Motor neuron (in vitro differentiated cells): Measurements from ENCODE around the gene CDS1. TPM values are rescaled to one million over a fixed set of nuclear protein-coding genes. Genes with fewer than 3 reads are reported as not detected.
"Not testable (repeated sequence)": the region's sequence is repeated elsewhere in the genome, so short reads cannot be mapped to it uniquely, and the experiment has no call there.

Experiments used
- ATAC-seq, 8 experiments: fragments of 200-7000 bp; cut with Tn5 transposase; replicated peaks in 6 of 8; 2 replicates each; pipeline ENCODE4 v1.8.0; 2021; ENCODE audit warnings: mild to moderate bottlenecking in 8 of 8, moderate library complexity in 8 of 8
- H3K27ac ChIP-seq, 2 donors: fragments of 250-450 bp; sonication (Bioruptor Pico); 2 replicates each; pipeline ENCODE4 v1.9.0; 2021; ENCODE audit warnings: antibody characterized with exemption in 2 of 2, mild to moderate bottlenecking in 2 of 2, moderate library complexity in 1 of 2
- H3K4me1 ChIP-seq, 2 donors: fragments of 250-450 bp; sonication (Bioruptor Pico); replicated peaks in 1 of 2; 2 replicates each; pipeline ENCODE4 v1.6.1; 2021; ENCODE audit warnings: antibody characterized with exemption in 2 of 2, mild to moderate bottlenecking in 2 of 2, moderate library complexity in 1 of 2
- H3K4me3 ChIP-seq, 5 donors: fragments of 250-450 bp; sonication (Bioruptor Pico); 2 replicates each; pipeline ENCODE4 v1.9.0; 2021; ENCODE audit warnings: antibody characterized with exemption in 5 of 5, mild to moderate bottlenecking in 5 of 5, moderate library complexity in 4 of 5
- WGBS, 10 experiments: fragments of 450-650 bp; shearing (Covaris generic); methylation state at CpG; one replicate each; pipeline ENCODE4 v1.0.0; 2022; 5-methylcytosine and 5-hydroxymethylcytosine counted together
- in situ Hi-C, 9 experiments: fragments of 400-800 bp; cut with MboI; loops; one replicate each; pipeline ENCODE4 v1.15.0; 2021; ENCODE audit warnings: low sequenced_read_pairs in 9 of 9, low pct_unique_long_range_greater_than_20kb in 2 of 9; ENCODE audit not compliant: unreplicated experiment in 9 of 9
- total RNA-seq, 8 experiments: library from RNA; unstranded; fragments of 300-600 nt; gene quantifications; 2 replicates each; pipeline versions ENCODE4 v1.2.3 to v1.2.4, GENCODE V29; 2022

The CDS1 gene
- total RNA-seq, 8 experiments from 2014 or later, result 0.59 to 23.5 (median 3.2) TPM

DNA sequence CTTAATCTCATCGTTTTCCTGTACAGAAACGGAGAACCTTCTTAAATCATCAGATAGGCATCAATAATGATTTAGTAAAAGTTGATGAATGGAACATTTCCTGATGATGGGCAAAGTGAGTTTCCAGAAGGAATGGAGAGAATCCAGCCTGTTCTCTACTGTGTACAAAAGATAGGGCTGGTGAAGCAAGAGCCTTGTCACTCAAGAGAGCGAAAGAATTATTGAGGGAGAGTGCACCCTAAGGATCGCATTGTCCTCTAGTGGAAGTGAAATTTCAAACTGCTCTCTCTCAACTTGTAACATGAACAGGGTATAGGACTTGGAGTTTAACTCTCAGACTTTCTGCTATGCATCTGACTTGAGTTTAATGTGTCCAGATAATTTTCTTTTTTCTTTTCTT is 69.6 kb downstream of the CDS1 start:
- Histone ChIP-seq H3K4me1 (peaks cover 2 to 5% of the 10 kb centered on the region in 2 donors), H3K27ac (no peak overlapping the region), H3K4me3 (no peak overlapping the region)
- in situ Hi-C loops, result no loop called here
- ATAC-seq, result no peak
- WGBS, 10 experiments, result 75 to 100% (median 90%) methylated on average over 2 to 4 of the region's 4 CpGs; no CpG with 5 or more reads in 4 of the 10 experiments

DNA sequence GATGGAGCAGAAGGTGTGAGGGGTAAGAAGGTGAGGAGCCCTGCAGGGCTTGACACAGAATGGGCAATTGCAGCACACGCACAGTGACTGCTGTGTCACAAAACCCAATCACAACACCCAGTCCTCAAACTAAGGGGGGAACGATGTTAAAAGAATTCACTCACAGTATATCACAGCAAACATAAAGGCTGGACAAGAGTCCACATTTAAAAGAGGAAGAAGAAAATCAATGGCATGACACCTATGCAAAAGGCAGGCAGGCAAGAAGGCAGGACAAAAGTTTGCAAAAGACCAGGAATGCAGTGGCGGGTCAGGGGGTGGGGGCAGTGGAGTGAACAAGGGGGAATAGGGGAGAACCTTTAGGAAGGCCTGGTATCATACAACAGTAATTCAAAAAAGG is 77.7 kb downstream of the CDS1 start:
- WGBS, 10 experiments, result 75 to 90% (median 83%) methylated on average over 1 to 3 of the region's 3 CpGs; no CpG with 5 or more reads in 5 of the 10 experiments
- in situ Hi-C loops, result no loop called here
- H3K4me3 ChIP-seq, result no peak overlapping the region
- no peak overlapping the region for H3K27ac ChIP-seq
- no peak for ATAC-seq
- H3K4me1 ChIP-seq, result no peaks in the 10 kb centered on the region

DNA sequence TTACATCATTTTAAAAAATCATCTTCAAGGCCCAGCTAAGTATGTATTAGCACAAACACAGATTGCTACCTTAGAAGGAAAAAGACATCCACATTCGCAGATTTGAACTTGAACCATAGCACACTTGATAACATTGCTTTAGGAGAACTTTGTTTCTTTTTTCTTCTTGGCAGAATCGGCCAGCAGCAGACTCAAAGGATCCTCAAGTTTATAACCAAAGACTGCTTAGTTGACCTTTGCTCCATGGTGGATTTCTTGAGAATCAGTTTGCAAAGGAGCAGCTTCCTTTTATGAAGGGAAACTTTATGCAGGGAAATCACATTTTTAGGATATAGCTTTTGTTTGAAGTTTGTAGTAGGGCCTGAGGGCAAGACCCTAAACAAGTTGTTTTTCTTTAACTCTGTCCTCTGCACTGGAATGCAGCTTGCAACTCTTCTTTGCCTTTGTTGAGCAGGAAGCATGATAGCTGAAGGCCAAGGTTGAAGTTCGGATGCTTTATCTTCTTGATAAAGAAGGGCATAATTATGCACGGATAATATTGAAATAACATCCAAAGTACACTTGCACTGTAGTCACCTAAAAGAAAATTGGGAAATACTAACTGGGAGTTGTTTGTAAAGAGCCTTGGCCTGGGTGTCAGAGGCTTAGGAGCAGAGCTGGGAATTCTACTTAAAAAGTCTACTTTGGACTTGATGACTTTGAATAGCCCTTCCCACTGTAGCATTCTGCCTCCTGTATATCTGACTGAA is 78.4 kb downstream of the CDS1 start:
- H3K27ac ChIP-seq, result no peak overlapping the region
- in situ Hi-C loops, result no loop called here
- no peak overlapping the region for H3K4me3 ChIP-seq
- WGBS, 10 experiments, result 73 to 96% (median 79%) methylated on average over 1 to 4 of the region's 4 CpGs; no CpG with 5 or more reads in 1 of the 10 experiments
- H3K4me1 ChIP-seq, result no peaks in the 10 kb centered on the region
- no peak for ATAC-seq

DNA sequence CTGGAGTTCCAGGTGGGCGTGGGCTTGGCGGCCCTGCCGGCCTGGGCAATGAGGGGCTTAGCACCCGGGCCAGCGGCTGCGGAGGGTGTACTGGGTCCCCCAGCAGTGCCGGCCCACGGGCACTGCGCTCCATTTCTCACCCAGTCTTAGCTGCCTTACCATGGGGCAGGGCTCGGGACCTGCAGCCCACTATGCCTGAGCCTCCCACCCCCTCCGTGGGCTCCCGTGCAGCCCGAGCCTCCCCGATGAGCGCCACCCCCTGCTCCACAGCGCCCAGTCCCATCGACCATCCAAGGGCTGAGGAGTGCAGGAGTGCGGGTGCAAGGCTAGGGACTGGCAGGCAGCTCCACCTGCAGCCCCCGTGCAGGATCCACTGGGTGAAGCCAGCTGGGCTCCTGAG is 81.8 kb downstream of the CDS1 start:
- WGBS, 10 experiments, result 100% methylated on average over 2 of the region's 19 CpGs; no CpG with 5 or more reads in 9 of the 10 experiments
- H3K4me3 ChIP-seq, ATAC-seq, in situ Hi-C loops, H3K27ac ChIP-seq, H3K4me1 ChIP-seq: not testable (repeated sequence)

DNA sequence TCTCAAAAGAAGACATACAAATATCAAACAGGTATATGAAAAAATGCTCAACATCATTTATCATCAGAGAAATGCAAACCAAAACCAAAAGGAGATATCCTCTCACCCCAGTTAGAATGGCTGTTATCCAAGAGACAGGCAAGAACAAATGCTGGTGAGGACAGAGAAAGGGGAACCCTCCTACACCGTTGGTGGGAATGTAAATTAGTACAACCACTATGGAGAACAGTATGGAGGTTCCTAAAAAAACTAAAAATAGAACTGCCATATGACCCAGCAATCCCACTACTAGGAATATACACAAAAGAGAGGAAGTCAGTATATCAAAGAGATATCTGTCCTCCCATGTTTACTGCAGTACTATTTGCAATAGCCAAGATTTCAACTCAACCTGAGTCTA is 83.5 kb downstream of the CDS1 start:
- Histone ChIP-seq H3K4me1 (no peaks in the 10 kb centered on the region), H3K4me3 (no peak overlapping the region), H3K27ac (no peak overlapping the region)
- 10 to 100% (median 80%) methylated on average over 1 of the region's 1 CpG; no CpG with 5 or more reads in 1 of the 10 experiments for WGBS, 10 experiments
- in situ Hi-C loops, result no loop called here
- ATAC-seq, result no peak

DNA sequence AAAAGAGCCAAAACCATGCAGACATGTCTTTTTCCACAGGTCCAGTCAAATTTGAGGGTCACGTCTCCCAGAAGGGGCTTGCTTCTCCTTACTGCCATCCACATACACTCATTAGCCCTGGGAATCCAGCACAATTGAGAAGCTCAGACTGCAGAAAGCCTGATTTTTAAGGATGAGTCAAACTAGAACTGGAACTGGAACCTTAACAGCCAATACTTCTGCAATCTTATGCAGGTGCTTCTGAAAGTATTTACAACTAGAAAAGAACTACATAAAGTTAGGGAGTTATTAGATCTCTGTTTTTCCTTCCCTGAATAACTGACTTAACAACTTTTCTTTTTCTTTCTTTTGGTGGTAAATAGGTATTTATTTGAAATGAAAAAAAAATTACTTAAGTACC is 86.3 kb downstream of the CDS1 start:
- no peak overlapping the region for H3K27ac ChIP-seq
- H3K4me3 ChIP-seq, result no peak overlapping the region
- H3K4me1 ChIP-seq, result no peaks in the 10 kb centered on the region
- in situ Hi-C loops, result no loop called here
- no peak for ATAC-seq
- WGBS, 10 experiments, result 100% methylated on average over 1 of the region's 1 CpG; no CpG with 5 or more reads in 8 of the 10 experiments

DNA sequence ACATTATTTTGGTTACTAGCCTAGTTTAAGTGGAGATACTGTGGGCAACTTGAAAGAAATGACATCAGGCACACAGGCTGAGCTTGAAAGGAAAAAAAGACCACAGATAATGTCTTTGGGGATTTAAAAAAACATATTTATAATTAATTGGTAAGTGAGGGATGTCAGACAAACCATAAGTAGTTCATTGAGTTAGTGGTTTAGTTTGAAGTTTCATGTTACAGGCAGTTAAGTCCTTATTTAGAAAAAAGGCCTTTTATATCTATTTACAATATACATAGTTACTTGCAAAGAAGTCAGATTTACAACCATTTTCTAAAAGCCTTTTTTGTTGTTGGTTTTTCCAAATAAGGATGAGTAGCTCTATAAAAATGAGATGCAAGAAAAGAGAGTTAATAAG is 89.2 kb downstream of the CDS1 start:
- H3K4me1 ChIP-seq, result no peaks in the 10 kb centered on the region
- no peak for ATAC-seq
- no peak overlapping the region for H3K27ac ChIP-seq
- in situ Hi-C loops, result no loop called here
- no peak overlapping the region for H3K4me3 ChIP-seq

DNA sequence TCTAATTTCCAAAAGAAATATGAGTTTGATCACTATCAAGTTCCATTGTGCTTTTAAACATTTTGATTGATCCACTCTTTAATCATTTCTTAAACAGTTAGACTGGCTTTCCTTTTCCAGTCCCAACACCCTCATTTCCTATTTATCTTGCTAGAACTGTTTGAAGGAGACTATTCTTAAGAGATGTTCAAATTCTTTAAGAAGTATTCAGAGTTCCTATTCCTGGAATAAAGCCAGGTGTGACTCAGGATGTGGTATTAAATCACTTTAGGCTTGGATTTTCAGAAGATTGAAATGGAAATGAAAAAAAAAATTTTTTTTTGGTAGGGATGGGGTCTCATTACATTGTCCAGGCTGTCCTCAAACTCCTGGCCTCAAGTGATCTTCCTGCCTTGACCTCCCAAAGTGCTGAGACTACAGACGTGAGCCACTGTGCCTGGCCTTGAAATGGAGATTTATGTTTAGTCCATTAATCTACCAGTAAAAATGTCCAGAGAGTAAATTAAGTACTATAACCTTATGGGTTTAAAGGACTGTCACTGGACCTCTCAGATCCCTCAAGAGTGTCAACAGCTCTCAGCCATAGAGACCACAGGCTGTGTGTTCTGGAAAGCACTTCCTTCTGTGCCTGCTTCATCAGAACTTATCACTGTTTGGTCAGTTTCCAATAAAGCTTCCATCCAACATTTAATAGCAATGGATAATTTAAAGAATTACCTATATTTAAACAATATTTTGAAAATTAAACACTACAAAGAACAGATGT is 90.7 kb downstream of the CDS1 start:
- in situ Hi-C loops, result no loop called here
- 33 to 86% (median 80%) methylated on average over 1 of the region's 1 CpG; no CpG with 5 or more reads in 5 of the 10 experiments for WGBS, 10 experiments
- ATAC-seq, result peak in 2 of 8 experiments; percentile 64 to 67
- H3K27ac ChIP-seq, result no peak overlapping the region
- no peak overlapping the region for H3K4me3 ChIP-seq
- H3K4me1 ChIP-seq, result no peaks in the 10 kb centered on the region

DNA sequence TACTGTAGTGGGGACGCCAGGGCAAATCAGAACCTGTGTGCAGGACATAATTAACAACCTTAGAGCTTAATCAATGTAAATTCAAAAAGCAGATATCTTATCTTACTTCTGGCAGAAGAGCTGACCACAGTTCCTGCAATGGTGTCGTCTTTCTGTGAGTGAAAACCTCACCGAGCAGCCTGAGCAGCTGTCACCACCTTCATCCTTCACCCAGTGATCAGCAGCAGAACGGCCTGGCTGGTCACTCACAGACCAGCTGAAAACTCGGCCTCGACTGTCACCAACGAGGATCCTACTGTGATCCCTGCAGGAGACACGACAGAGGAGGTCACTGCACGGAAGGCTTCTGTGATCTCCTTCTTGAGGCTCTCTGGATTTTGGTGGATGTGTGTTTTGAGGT is 94.2 kb downstream of the CDS1 start:
- Histone ChIP-seq H3K27ac (no peak overlapping the region), H3K4me3 (no peak overlapping the region), H3K4me1 (no peaks in the 10 kb centered on the region)
- WGBS, 10 experiments, result 80 to 100% (median 83%) methylated on average over 1 to 4 of the region's 9 CpGs; no CpG with 5 or more reads in 1 of the 10 experiments
- in situ Hi-C loops, result no loop called here
- ATAC-seq, result no peak

DNA sequence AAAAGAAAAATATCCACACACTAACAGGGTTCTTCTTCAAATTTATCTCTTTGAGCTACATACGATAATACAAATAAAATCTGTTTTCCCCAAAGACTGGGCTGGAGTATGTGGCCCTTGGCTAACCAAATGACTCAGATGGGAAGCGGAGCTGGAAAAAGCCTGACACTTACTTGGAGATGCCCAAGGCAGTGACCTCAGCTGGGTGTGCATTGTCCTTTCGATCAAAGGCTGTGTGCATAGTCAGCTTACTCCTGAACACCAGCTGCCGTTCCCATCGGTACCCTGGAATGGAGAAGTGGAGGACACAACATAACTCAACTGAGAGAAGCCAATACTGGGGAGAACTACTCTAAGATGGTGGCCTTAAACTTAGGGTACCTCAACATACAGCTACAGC is 95.1 kb downstream of the CDS1 start:
- H3K4me1 ChIP-seq, result no peaks in the 10 kb centered on the region
- in situ Hi-C loops, result no loop called here
- no peak overlapping the region for H3K27ac ChIP-seq
- ATAC-seq, result no peak
- H3K4me3 ChIP-seq, result no peak overlapping the region
- WGBS, 10 experiments, result 73 to 100% (median 100%) methylated on average over 1 to 5 of the region's 5 CpGs; no CpG with 5 or more reads in 1 of the 10 experiments

DNA sequence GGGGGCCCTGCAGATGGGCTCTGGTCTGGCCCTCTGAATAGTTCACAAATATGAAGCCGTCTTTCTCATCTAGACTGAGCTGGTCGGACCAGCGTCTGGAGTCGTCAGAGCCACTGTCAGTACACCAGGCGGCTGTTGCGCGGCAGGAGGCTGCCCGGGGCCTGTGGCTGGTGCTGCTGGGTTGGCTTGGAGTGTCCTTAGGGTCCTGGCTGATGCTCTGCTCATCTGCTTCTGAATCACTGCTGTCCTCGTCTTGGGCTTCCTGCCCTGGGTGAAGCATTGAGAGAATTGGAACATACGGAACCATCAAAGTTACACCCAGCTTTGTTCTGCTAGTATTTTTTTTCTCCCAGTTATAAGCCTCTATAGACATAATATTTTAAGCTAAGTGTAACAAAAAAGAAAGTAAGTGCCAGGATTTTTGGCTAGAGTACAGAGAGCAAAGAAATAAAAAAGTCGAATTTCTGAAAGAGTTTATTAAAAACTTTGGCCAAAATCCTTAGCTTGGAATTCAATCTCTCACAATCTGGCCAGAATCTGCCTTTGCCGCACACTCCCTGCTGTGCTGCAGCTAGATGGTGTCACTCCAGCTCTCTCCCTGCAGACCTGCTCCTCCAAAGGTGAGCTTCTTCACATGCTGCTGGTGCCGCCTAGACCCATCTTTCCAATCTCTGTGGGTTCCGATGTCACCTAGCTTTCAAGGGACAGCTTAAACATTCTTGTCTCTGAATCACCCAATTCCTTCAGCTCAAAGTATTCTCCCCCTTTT is 96.2 kb downstream of the CDS1 start:
- H3K4me3 ChIP-seq, result no peak overlapping the region
- ATAC-seq, result no peak
- H3K27ac ChIP-seq, result no peak overlapping the region
- in situ Hi-C loops, result no loop called here
- 71 to 100% (median 92%) methylated on average over 1 to 9 of the region's 14 CpGs; no CpG with 5 or more reads in 2 of the 10 experiments for WGBS, 10 experiments
- H3K4me1 ChIP-seq, result no peaks in the 10 kb centered on the region

DNA sequence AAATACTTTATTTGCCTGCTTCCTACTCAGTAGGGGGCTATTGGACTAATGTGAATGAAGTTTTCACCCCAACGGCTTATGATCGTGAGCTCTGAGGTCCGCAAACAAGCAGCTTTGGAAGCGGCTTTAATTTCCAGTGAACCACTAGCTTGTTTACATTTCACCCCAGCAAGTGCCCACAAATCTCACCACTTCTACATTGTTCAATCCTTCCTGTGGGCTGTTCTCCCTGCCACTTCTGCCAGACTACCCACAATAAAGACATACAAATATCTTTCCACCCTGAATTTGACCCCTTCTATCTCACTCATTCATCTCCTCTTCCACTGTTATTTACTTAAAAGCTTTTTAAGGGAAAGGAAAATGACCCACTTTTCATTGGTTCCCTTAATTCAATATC is 98.0 kb downstream of the CDS1 start:
- 79 to 100% (median 100%) methylated on average over 1 to 4 of the region's 4 CpGs; no CpG with 5 or more reads in 1 of the 10 experiments for WGBS, 10 experiments
- no peak for ATAC-seq
- no peak overlapping the region for H3K27ac ChIP-seq
- no peak overlapping the region for H3K4me3 ChIP-seq
- in situ Hi-C loops, result no loop called here
- no peaks in the 10 kb centered on the region for H3K4me1 ChIP-seq
